T-helper 1 cell treated with Interleukin-12 subunit alpha and Interleukin-12 subunit beta and Interleukin-4 antibody, amounts not matched to agents 30 ng/mL and 1 ng/mL, for 36 hours (primary cell): Measurements from ENCODE around the gene TIGD2. TPM values are rescaled to one million over a fixed set of nuclear protein-coding genes. Genes with fewer than 3 reads are reported as not detected.

Source experiments
- intact Hi-C: fragments of 100-400 bp; cut with micrococcal nuclease; formaldehyde crosslinking; loops from one replicate; pipeline ENCODE4 v1.15.1; 2024
- total RNA-seq: library from RNA; stranded (reverse); gene quantifications from 2 replicates; pipeline ENCODE4 v1.2.3, GENCODE V29; 2022

Gene TIGD2
- total RNA-seq, 1 donor from 2014 or later, result 3.3 TPM

DNA sequence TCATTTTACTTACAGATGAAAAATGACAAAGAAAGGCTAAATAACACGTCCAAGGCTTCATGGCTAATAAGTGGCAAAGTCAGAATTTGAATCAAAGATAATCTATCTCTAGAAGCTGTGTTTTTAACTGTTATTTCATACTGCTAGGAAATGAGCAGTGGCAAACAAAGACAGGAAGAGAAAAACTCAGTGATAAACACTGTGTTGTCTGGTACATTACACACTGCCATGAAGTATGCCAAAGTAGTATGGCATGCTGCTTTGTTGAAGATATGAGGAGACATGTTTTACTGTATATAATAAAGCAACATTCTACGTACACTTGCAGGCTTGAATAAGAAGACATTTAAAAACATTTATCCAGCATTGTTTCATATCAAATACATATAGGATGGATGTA, 49.5 kb downstream of the TIGD2 start:
- intact Hi-C loops, result no loop called here

GRCh38 chr4:89161841-89162240, 50.5 kb downstream of the TIGD2 start:
- intact Hi-C loops, result no loop called here

DNA sequence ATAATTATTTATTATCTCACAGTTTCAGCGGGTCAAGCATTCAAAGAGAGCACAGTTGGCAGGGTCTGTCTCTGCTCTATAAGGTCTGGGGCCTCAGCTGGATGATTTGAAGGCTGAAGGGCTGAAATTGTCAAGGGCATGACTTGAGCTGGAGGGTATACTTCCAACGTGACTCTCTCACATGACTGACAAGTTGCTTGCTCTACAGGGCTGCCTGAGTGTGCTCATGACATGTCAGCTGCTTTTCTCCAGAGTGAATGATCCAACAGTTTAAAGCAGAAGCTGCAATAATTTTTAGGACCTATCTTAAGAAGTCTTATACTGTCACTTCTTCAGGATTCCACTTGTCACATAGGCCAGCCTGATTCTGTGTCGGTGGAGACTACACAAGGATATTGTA, 51.2 kb downstream of the TIGD2 start:
- intact Hi-C loops, result no loop called here

- intact Hi-C loops, result no loop called here
Measured at GRCh38 chr4:89162987-89163386, 51.7 kb downstream of the TIGD2 start.

GRCh38 chr4:89164400-89164799, 53.1 kb downstream of the TIGD2 start:
- intact Hi-C loops, result no loop called here

Other genes with a start within 250 kb of the TIGD2 start
- gene FAM13A, start 54.3 kb upstream of the TIGD2 start, total RNA-seq, result 14.6 and 16.6 TPM in 2 replicates
- 69.5 and 70.3 TPM in 2 replicates for gene GPRIN3, start 196.3 kb downstream of the TIGD2 start, total RNA-seq